SW 1271 (cell line): ENCODE results near the gene NEU1.
"Not testable (repeated sequence)": the region's sequence is repeated elsewhere in the genome, so short reads cannot be mapped to it uniquely, and the experiment has no call there.

Source experiments
- DNase-seq, 2 experiments: peaks; one replicate each; lab custom pipeline; 2025; lab: John Stamatoyannopoulos, UW

The NEU1 gene

GRCh38 chr6:31838968-31839367 is 23.7 kb downstream of the NEU1 start:
- DNase-seq, result no peak

DNA sequence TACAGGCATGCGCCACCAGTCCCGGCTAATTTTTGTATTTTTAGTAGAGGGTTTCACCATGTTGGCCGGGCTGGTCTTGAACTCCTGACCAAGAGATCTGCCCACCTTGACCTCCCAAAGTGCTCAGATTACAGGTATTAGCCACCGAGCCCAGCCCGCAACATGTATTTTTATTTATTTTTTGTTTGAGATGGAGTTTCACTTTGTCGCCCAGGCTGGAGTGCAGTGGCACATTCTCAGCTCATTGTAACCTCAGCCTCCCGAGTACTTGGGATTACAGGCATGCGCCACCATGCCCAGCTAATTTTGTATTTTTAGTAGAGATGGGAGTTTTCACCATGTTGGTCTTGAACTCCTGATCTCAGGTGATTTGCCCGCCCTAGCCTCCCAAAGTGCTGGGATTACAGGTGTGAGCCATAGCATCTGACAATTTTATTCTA is 24.5 kb downstream of the NEU1 start:
- DNase-seq, result not testable (repeated sequence)

- DNase-seq, result no peak
Measured at GRCh38 chr6:31837369-31838113, 25.1 kb downstream of the NEU1 start.

- DNase-seq, result no peak
Measured at GRCh38 chr6:31836474-31837368, 25.9 kb downstream of the NEU1 start.

DNA sequence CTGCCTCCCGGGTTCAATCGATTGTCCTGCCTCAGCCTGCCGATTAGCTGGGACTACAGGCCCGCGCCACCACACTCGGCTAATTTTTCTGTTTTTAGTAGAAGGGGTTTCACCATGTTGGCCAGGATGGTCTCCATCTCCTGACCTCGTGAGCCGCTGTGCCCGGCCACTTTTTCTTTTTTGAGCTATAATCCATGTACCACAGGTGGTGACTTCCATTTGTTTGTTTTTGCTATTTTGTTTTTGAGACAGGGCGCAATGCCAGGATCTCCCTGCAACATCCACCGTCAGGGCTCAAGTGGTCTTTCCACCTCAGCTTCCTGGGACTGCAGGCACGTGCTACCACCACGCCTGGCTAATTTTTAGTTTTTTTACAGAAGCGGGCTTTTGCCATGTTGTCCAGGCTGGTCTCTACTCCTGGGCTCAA is 26.6 kb downstream of the NEU1 start:
- no peak for DNase-seq

GRCh38 chr6:31834367-31835250 is 28.0 kb downstream of the NEU1 start:
- DNase-seq, result peak; percentile 50 to 91

DNA sequence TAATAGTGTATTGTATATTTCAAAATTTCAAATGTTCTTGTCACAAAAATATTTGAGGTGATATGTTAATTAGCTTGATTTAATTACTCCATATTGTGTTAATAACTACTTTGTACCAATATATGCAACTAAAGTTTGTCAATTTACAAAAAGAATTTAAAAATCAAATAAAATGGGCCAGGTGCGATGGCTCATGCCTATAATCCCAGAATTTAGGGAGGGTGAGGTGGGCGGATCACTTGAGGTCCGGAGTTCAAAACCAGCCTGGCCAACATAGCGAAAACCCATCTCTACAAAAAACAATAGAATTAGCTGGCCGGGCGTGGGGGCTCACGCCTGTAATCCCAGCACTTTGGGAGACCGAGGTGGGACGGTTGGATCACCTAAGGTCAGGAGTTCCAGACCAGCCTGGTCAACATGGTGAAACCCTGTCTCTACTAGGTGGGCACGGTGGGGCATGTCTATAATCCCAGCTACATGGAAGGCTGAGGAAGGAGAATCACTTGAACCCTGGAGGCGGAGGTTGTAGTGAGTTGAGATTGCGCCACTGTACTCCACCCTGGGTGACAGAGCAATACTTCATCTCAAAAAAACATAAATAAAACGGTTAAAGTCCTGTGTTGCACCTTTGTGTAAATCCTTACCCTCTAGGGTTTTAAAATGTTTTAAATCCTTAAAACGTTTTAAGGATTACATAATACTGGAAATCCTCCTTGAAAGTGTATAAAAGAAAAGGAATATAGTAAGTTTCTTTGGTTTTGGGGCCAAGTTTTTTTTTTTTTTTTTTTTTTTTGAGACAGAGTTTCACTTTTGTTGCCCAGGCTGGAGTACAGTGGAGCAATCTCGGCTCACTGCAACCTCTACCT is 31.0 kb downstream of the NEU1 start:
- DNase-seq, result no peak

GRCh38 chr6:31830886-31831335 is 31.7 kb downstream of the NEU1 start:
- no peak for DNase-seq

- DNase-seq, result peak in 1 of 2 experiments; percentile 78
Measured at GRCh38 chr6:31829633-31830283, 32.9 kb downstream of the NEU1 start.

DNA sequence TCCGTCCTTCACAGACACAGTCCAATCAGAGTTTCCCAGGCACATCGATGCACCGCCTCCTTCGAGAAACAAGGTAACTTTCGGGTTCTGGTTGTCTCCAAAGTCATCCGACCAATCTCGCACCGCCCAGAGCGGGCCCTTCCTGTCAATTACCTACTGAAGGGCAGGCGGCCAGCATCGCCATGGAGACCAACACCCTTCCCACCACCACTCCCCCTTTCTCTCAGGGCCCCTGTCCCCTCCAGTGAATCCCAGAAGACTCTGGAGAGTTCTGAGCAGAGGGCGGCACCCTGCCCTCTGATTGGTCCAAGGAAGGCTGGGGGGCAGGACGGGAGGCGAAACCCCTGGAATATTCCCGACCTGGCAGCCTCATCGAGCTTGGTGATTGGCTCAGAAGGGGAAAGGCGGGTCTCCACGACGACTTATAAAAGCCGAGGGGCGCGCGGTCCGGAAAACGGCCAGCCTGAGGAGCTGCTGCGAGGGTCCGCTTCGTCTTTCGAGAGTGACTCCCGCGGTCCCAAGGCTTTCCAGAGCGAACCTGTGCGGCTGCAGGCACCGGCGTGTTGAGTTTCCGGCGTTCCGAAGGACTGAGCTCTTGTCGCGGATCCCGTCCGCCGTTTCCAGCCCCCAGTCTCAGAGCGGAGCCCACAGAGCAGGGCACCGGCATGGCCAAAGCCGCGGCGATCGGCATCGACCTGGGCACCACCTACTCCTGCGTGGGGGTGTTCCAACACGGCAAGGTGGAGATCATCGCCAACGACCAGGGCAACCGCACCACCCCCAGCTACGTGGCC is 35.1 kb downstream of the NEU1 start, which contains the start of gene HSPA1B:
Gene HSPA1B, plus strand, starts transcription at position 453 of the 794 bp plus-strand sequence. Its CDS starts 213 bp downstream, at position 666.
- DNase-seq, result peak; percentile 100

GRCh38 chr6:31826793-31827285 is 35.8 kb downstream of the NEU1 start:
- peak; percentile 51 to 94 for DNase-seq

GRCh38 chr6:31825553-31825952 is 37.1 kb downstream of the NEU1 start:
- DNase-seq, result no peak

DNA sequence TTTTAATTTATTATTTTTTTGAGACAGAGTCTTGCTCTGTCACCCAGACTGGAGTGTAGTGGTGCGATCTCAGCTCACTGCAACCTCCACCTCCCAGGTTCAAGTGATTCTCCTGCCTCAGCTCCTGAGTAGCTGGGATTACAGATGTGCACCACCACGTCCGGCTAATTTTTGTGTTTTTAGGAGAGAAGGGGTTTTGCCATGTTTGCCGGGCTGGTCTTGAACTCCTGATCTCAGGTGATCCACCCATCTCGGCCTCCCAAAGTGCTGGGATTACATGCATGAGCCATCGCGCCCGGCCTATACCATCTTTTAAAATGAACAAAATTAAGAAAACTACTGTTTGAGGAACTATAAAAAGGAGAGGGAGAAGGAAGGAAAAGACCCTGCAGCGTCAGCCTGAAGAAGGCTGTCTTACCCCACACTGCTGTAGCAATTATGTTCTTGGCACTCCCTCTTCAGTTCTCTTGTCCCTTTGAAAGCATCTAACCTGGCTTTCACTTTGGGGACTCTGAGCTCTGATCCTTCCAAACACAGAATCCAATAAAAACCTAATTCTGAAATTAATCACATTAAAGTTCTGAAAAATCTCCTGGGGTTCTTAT is 38.9 kb downstream of the NEU1 start:
- not testable (repeated sequence) for DNase-seq

DNA sequence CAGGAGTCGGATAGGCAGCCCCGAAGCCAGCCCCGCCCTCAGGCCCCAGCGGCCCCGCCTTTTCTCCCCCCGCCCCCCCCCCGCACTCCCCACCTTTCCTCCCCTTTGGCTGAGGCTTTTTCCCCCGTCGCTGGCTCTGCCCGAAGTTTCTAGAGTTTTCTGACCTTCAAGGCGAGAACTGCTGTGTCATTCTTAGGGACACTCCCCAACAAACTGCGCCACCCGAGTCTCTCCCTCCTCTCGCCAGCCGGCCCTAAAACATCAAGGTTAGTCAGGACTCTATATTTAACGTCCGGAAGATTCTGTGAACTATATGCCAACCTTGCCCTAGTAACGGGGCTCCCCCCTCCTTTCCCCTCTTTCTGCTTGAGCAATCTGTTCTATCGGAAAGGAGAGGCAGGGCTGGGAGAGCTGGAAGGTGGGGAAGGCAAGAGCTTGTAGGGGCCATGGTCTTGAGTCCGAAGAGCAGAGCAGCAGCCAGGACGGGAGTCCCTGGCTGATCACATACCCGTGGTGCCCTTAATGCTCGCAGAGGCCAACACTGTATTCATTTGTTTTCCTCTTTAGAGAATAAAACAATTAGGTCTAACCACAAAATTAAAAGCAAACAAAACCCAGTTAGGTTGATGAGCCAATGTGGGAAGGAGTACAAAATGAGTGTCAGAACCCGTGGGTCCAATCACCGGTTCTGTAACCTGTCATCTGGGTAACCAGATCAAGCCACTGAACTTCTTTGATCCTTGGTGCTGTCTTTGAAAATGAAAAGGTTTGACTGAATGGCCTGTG is 40.4 kb downstream of the NEU1 start:
- peak; percentile 48 to 79 for DNase-seq

DNA sequence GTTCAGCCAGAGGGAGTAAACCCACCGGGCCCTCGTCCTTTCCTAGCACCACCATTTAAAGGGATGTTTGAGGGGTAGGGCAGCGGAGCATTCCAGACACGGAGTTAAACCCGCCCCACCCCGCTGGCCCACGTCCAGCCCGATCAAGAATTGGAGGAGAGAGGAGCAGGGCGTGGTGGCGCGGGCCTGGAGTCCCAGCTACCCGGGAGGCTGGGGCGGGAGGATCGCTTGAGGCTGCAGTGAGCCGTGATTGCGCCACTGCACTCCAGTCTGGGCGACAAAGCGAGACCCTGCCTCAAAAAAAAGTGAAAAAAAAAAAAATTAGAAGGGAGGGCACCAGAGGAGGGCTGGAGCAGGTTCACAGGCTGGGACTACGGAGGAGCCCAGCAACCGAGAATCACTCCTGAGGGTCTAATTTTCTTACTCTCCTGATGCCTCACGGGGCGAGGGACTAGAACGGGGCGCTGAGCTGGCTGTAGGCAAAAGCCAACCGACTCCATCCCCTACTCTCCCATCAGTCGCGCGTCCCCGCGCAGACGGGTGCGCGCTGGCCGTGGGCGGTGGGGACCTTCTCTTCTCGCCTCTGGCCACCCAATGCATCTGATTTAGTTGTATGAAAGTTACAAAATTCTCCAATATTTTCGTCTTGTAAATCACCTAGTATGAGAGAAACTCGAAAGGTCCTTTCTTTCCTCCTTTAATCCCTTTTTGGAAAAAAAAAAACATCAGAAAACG is 41.2 kb downstream of the NEU1 start:
- peak in 1 of 2 experiments; percentile 79 for DNase-seq

DNA sequence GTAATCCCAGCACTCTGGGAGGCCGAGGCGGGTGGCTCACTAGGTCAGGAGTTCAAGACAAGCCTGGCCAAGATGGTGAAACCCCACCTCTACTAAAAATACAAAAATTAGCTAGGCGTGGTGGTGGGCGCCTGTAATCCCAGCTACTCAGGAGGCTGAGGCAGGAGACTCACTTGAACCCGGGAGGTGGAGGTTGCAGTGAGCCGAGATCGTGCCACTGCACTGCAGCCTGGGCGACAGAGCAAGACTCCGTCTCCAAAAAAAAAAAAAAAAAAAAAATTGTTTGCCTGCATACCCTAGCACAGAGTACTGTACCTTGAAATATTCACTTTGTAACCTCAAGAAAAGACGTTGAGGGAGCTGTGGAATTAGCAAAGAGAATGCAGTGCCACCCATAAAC is 42.2 kb downstream of the NEU1 start:
- not testable (repeated sequence) for DNase-seq

DNA sequence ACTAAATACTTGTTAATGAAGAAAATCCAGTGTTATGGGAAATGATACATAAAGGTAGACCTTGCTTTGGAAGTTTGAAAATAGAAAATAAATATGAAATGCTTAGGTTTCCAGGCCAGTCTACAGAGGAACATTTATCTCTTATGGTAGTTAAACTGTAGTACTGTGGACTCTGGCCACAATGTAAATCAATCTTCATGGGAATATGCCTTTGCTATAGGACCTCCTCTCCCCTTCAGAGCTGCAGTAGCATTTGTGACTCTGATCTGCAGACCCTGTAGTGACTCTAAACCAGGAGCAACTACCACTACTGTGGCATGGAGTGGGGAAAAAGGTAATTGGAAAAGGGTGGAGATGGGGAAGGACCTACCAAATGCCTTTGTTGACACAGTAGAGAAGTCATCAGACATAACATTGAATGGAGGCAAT is 42.7 kb downstream of the NEU1 start:
- no peak for DNase-seq
